ENCODE results near the gene PIGQ. TPM values are rescaled to one million over a fixed set of nuclear protein-coding genes. Genes with fewer than 3 reads are reported as not detected.

Gene PIGQ
- total and polyA plus RNA-seq, 2 experiments from 2014 or later = 30.2 to 62.3 TPM

DNA sequence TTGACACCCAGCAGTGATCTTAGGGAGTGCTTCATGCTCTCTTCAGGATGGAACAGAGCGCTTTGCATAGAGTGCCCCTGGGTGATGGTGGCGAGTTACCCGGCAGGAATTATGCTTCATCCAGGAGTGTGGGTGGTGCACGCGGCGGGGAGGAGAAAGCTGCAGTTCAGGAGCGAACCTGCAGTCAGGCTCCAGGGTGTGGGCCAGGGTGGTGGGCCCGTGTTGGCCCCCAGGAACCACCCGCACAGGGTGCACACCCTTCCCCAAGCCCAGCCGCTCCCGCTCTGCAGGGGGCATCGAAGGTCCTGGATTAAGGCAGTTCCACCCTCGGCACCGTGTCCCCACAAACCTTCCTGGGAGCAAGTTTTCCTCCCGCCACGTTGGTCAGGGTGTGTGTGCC lies 24.0 kb downstream of the PIGQ start:
- peaks cover 19% of the 10 kb centered on the region for H4K20me1 ChIP-seq (replicated peaks; ENCODE audit: insufficient read depth)
- Mint-ChIP-seq H3K9me3 (no peaks in the 10 kb centered on the region; the same call in 2 of the 3 replicates), H3K4me3 (no peak overlapping the region)

More for the DNA sequence above, 24.0 kb downstream of the PIGQ start:
- no peak for TF ChIP-seq ZNF331 (CRISPR knock-in tag; IDR thresholded peaks at IDR 0.05; ENCODE audit: low read depth)
- no peak for TF ChIP-seq JUNB (IDR thresholded peaks at IDR 0.05; ENCODE audit: unreplicated experiment)
- no peak for TF ChIP-seq ZNF114 (CRISPR knock-in tag; IDR thresholded peaks at IDR 0.05)
- no peak for TF ChIP-seq CREB1 (CRISPR knock-in tag; IDR thresholded peaks at IDR 0.05; ENCODE audit: low read depth)
- no peak for TF ChIP-seq POLR2AphosphoS5 (IDR thresholded peaks at IDR 0.05; ENCODE audit: low read depth)
- TF ChIP-seq EZH2 (IDR thresholded peaks at IDR 0.05; ENCODE audit: low read depth, unreplicated experiment) = no peak
- no peak for TF ChIP-seq STAT1 (IDR thresholded peaks at IDR 0.05; ENCODE audit: unreplicated experiment)
- TF ChIP-seq, protein P1, sequence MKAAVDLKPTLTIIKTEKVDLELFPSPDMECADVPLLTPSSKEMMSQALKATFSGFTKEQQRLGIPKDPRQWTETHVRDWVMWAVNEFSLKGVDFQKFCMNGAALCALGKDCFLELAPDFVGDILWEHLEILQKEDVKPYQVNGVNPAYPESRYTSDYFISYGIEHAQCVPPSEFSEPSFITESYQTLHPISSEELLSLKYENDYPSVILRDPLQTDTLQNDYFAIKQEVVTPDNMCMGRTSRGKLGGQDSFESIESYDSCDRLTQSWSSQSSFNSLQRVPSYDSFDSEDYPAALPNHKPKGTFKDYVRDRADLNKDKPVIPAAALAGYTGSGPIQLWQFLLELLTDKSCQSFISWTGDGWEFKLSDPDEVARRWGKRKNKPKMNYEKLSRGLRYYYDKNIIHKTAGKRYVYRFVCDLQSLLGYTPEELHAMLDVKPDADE (IDR thresholded peaks at IDR 0.05) = no peak
- no peak for TF ChIP-seq NANOG (IDR thresholded peaks at IDR 0.05; ENCODE audit: borderline replicate concordance)
- TF ChIP-seq EZH2phosphoT487 (IDR thresholded peaks at IDR 0.05; ENCODE audit: unreplicated experiment) = no peak
- TF ChIP-seq, protein P2, sequence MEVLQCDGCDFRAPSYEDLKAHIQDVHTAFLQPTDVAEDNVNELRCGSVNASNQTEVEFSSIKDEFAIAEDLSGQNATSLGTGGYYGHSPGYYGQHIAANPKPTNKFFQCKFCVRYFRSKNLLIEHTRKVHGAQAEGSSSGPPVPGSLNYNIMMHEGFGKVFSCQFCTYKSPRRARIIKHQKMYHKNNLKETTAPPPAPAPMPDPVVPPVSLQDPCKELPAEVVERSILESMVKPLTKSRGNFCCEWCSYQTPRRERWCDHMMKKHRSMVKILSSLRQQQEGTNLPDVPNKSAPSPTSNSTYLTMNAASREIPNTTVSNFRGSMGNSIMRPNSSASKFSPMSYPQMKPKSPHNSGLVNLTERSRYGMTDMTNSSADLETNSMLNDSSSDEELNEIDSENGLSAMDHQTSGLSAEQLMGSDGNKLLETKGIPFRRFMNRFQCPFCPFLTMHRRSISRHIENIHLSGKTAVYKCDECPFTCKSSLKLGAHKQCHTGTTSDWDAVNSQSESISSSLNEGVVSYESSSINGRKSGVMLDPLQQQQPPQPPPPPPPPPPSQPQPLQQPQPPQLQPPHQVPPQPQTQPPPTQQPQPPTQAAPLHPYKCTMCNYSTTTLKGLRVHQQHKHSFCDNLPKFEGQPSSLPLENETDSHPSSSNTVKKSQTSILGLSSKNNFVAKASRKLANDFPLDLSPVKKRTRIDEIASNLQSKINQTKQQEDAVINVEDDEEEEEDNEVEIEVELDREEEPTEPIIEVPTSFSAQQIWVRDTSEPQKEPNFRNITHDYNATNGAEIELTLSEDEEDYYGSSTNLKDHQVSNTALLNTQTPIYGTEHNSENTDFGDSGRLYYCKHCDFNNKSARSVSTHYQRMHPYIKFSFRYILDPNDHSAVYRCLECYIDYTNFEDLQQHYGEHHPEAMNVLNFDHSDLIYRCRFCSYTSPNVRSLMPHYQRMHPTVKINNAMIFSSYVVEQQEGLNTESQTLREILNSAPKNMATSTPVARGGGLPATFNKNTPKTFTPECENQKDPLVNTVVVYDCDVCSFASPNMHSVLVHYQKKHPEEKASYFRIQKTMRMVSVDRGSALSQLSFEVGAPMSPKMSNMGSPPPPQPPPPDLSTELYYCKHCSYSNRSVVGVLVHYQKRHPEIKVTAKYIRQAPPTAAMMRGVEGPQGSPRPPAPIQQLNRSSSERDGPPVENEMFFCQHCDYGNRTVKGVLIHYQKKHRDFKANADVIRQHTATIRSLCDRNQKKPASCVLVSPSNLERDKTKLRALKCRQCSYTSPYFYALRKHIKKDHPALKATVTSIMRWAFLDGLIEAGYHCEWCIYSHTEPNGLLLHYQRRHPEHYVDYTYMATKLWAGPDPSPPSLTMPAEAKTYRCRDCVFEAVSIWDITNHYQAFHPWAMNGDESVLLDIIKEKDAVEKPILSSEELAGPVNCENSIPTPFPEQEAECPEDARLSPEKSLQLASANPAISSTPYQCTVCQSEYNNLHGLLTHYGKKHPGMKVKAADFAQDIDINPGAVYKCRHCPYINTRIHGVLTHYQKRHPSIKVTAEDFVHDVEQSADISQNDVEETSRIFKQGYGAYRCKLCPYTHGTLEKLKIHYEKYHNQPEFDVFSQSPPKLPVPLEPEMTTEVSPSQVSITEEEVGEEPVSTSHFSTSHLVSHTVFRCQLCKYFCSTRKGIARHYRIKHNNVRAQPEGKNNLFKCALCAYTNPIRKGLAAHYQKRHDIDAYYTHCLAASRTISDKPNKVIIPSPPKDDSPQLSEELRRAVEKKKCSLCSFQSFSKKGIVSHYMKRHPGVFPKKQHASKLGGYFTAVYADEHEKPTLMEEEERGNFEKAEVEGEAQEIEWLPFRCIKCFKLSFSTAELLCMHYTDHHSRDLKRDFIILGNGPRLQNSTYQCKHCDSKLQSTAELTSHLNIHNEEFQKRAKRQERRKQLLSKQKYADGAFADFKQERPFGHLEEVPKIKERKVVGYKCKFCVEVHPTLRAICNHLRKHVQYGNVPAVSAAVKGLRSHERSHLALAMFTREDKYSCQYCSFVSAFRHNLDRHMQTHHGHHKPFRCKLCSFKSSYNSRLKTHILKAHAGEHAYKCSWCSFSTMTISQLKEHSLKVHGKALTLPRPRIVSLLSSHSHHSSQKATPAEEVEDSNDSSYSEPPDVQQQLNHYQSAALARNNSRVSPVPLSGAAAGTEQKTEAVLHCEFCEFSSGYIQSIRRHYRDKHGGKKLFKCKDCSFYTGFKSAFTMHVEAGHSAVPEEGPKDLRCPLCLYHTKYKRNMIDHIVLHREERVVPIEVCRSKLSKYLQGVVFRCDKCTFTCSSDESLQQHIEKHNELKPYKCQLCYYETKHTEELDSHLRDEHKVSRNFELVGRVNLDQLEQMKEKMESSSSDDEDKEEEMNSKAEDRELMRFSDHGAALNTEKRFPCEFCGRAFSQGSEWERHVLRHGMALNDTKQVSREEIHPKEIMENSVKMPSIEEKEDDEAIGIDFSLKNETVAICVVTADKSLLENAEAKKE (CRISPR knock-in tag; IDR thresholded peaks at IDR 0.05) = no peak
- Mint-ChIP-seq H3K36me3 (ENCODE audit: low read depth) (peaks cover 12% of the 10 kb centered on the region), H3K4me1 (peaks cover 9% of the 10 kb centered on the region), H3K27me3 (ENCODE audit: insufficient read depth, low read depth, poor library complexity) (peaks cover 19% of the 10 kb centered on the region), H3K27ac (no peak overlapping the region)
- peaks cover 34% of the 10 kb centered on the region for H3K79me2 ChIP-seq (replicated peaks; ENCODE audit: insufficient read depth)
- no peaks in the 10 kb centered on the region for H3K9me2 ChIP-seq (ENCODE audit: insufficient read depth)
- no peaks in the 10 kb centered on the region for H3K27me3 ChIP-seq (ENCODE audit: insufficient read depth)
- no peaks in the 10 kb centered on the region for H3K4me1 ChIP-seq (ENCODE audit: insufficient read depth)
- DNase-seq (ENCODE audit: low spot score) = no peak
- no peak overlapping the region for H2AFZ ChIP-seq
- ATAC-seq = no peak
- no peak overlapping the region for H3K4me3 ChIP-seq
- no peak overlapping the region for H3K4me2 ChIP-seq
- H3K36me3 ChIP-seq (ENCODE audit: insufficient read depth) = no peaks in the 10 kb centered on the region
- no peaks in the 10 kb centered on the region for H3F3A ChIP-seq (replicated peaks; ENCODE audit: low read depth)
- H3K27ac ChIP-seq (ENCODE audit: low read depth) = no peak overlapping the region

Data from GM23338 (cell line).